GM18498 (cell line): ENCODE measurements around the gene CD14.
"Not testable (repeated sequence)": the region's sequence is repeated elsewhere in the genome, so short reads cannot be mapped to it uniquely, and the experiment has no call there.

Experiments
- ATAC-seq: cut with Tn5 transposase; IDR thresholded peaks from one replicate; pipeline ENCODE4 v1.9.1; 2021; ENCODE audit warnings: mild to moderate bottlenecking, moderate library complexity; ENCODE audit not compliant: unreplicated experiment

The CD14 gene

GRCh38 chr5:140635291-140636257 is 2.6 kb upstream of the CD14 start:
- no peak for ATAC-seq

- ATAC-seq = no peak
These were observed 1.1 kb upstream of the CD14 start for GRCh38 chr5:140634103-140634502.

- ATAC-seq = no peak
These were observed 526 bp upstream of the CD14 start for GRCh38 chr5:140633501-140633900.

DNA sequence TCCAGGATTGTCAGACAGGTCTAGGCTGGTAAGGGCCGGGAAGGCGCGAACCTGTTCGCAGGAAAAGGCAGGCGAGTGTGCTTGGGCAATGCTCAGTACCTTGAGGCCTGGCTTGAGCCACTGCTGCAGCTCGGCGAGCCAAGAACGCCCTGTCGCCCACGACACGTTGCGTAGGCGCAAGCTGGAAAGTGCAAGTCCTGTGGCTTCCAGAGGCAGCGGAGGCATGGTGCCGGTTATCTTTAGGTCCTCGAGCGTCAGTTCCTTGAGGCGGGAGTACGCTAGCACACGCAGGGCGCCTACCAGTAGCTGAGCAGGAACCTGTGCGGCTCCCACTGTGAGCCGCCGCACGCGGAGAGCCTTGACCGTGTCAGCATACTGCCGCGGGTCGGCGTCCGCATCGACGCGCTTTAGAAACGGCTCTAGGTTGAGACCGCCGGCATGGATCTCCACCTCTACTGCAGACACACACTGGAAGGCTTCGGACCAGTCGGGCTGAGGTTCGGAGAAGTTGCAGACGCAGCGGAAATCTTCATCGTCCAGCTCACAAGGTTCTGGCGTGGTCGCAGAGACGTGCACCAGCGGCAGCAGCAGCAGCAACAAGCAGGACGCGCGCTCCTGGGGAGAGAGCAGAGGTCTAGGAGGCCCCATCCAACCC is 482 bp downstream of the CD14 start:
- ATAC-seq = peak; percentile 71

DNA sequence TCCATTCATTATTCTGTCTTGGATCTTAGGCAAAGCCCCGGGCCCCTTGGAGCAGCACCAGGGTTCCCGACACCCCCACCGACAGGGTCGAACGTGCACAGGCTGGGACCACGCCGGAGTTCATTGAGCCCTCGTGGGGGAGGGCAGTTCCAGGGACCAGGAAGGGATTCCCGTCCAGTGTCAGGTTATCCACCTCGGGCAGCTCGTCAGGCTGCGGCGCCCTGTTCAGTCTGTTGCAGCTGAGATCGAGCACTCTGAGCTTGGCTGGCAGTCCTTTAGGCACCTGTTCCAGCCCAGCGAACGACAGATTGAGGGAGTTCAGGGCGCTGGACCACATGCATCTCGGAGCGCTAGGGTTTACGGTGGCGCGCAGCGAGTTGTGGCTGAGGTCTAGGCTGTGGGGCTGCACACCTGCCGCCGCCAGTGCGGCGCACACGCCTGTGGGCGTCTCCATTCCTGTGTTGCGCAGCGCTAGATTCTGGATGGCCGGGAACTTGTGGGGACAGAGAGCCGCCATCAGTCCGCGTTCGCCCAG is 1.1 kb downstream of the CD14 start:
- peak; percentile 31 for ATAC-seq

GRCh38 chr5:140631036-140631417 is 1.9 kb downstream of the CD14 start:
- ATAC-seq = no peak

DNA sequence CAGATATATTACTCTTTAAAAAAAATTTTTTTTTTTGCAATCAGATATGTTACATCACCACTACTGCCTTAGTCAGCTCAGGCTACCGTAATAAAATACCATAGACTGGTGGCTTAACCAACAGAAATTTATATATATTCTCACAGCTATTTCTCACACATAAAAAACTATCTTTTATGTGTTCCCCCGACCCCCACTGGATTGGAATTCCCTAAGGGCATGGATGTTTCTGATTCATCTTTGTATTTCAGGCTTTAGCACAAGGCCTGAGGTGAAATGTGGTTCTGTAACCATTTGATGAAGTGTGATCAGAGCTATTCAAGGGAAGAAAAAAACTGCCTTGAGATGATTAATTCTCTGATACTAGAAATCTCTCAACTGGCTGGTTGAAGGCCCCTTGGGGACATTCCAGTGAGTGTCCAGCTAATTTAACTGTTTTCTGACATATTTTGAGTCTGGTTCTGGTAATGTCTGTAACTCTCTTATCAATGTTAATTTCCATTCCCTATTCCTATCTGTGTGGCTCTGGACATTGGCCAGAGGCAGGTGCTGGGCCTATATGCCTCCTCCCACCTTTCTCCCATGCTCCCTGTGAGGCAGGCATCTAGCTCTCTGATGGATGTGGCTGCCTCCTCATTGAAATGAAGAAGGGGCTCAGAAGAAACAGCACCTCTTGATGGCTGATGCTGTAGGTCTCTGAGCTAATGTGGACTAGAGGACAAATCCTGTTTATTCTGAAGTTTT is 2.5 kb downstream of the CD14 start:
- no peak for ATAC-seq

GRCh38 chr5:140628711-140629110 is 4.3 kb downstream of the CD14 start:
- ATAC-seq = no peak

GRCh38 chr5:140627972-140628371 is 5.0 kb downstream of the CD14 start:
- ATAC-seq = no peak

- not testable (repeated sequence) for ATAC-seq
These were observed 8.1 kb downstream of the CD14 start for GRCh38 chr5:140624886-140625285.

GRCh38 chr5:140623061-140623460 is 9.9 kb downstream of the CD14 start:
- ATAC-seq = not testable (repeated sequence)

DNA sequence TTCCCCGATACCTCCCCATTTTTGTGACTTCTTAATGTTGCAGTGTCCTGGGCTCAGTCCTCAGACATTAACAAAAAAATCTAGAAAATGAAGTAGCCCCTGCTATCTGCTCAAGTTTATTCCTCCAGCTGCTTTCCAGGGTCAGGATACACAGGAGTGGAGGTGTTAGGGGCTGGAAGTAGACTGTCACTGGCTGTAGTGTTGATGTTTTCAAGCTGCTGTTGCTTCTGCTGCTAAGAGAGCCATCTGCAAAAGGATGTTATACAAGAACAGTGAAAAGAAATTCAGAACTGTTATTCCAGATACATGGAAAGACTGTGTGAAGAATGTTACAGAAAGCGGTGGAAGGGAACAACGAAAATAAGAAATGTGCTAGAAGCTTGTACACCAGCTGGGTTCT is 10.7 kb downstream of the CD14 start:
- no peak for ATAC-seq

DNA sequence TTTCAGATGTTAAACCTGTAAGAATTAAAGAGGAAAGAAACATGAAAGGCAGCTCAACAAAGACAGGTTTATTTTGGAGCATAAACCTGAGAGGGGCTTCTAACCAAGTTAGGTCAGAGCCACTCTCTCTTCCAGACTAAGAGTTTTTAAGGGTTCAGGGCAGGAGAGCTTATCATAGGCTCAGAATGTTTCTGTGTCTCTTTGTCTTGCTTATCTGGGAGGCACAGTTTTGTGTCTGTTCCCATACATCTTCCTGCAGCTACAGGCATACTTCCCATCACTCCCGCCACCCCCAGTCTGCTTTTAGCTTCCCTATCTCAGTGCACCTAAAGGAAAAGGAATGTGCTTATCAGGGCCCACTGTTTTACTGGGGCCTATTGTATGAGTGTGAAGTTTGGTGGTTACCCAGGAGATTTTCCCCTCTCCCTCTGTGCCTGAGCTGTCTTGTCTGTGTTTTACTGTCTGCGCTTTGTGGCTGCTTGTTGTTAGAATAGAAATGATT is 21.9 kb downstream of the CD14 start:
- ATAC-seq = no peak

DNA sequence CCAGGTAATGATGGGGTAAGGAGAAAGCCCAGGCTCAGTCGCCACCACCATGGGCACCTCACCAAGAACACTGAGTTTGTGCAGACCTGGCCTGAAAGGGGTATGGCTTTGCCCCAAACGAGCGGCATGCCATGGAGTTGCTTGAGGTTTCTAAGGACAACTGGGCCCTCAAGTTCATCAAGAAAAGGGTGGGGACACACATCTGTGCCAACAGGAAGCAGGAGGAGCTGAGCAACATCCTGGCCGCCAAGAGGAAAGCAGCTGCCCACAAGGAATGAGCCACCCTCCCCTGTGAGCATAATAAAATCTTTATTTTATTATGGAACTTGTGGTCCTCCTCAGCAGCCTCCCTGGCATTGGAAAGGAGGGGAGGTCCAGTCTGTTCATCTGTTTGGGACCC is 23.8 kb downstream of the CD14 start:
- no peak for ATAC-seq

DNA sequence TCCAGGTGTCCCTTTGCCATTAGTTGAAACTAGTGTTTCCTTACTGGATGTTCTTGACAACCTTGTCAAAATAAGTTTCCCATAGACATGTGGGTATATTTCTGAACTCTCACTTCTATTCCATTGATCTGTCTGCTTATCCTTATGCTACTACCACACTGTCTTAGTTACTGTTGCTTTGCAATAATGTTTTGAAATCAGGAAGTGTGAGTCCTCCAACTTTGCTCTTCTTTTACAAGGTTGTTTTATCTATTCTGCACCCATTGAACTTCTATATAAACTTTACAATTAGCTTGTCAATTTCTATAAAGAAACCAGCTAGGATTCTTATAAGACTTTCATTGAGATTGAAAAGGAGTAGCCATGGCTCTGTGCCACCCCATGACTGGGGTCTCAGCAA is 24.3 kb downstream of the CD14 start:
- ATAC-seq = no peak

GRCh38 chr5:140607031-140607430 is 25.9 kb downstream of the CD14 start:
- no peak for ATAC-seq

DNA sequence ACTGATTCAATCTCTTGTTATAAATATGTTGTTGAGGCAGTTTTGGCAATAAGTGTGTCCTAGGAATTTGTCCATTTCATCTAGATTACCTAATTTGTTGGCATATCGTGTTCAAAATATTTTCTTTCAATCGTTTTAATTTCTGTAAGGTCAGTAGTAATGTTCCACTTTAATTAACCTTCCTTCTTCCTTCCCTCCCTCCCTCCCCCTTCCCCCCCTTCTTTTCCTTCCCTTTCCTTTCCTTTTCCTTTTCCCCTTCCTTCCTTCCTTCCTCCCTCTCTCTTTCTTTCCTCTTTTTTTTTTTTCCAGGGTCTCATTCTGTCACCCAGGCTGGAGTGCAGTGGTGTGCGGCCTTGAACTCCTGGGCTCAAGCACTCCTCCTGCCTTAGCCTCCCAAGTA is 27.1 kb downstream of the CD14 start:
- no peak for ATAC-seq

DNA sequence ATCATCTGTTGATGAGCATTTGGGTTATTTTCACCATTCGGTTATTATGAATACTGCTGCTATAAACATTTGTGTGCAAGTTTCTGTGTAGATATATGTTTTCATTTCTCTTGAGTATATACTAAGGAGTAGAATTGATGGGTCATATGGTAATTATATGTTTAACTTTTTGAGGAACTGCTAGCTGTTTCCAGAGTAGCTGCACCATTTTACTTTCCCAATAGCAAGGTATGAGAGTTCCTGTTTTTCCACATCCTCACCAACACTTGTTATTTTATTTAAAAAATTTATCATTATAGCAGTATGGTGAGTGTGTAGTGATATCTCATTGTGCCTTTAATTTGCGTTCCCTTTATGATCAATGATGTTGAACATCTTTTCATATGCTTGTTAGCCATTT is 29.2 kb downstream of the CD14 start:
- ATAC-seq = no peak

DNA sequence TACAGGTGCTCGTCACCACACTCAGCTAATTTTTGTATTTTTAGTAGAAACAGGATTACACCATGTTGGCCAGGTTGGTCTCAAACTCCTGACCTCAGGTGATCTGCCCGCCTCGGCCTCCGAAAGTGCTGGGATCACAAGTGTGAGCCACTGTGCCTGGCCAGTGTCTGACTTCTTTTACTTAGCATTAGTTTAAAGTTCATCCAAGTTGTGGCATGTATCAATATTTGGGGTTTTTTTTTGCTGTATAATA is 29.6 kb downstream of the CD14 start:
- ATAC-seq = not testable (repeated sequence)

DNA sequence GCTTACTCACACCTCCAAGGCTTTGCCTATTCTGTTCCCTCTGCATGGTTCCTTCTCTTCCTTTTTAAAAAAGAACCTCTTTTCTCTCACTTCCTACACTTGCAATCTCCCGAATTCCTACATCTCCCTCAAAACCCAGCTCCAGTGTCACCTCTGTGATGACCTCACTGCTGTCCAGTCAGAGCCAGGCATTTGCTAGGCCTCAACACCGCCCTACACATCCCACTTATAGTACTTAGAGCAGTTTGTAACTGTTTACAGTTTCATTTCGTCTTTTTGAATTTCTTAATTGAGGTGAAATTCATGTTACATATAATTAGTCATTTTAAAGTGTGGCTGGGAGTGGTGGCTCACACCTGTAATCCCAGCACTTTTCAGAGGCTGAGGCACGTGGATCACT is 30.8 kb downstream of the CD14 start:
- no peak for ATAC-seq

DNA sequence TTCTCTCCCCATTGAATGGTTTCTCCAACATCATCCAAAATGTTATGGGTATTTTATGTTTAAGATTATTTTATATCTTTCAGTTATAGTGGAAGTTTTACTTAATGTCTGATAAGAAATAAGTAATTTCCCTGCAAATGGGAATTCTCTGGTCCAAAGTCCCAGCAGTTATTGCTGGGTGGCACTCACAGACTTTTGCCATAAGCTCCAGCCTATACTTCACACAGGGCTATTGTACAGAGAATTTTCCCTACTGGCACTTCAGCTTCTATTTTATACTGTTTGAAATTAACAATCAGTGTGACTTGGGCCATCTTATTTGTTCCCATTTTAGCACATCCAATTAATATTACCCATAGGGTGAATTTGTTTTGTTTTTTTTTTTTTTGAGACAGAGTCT is 32.9 kb downstream of the CD14 start:
- no peak for ATAC-seq
